ENCODE measurements around the gene GPRC5D.

DNA sequence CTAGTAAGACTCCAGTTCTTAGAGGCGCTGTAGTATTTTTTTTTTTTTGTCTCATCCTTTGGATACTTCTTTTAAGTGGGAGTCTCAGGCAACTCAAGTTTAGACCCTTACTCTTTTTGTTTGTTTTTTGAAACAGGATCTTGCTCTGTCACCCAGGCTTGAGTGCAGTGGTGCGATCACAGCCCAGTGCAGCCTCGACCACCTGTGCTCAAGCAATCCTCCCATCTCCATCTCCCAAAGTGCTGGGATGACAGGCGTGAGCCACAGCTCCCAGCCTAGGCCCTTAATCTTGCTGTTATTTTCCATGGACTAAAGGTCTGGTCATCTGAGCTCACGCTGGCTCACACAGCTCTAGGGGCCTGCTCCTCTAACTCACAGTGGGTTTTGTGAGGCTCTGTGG lies 39.3 kb downstream of the GPRC5D start:
- TF ChIP-seq, protein P1, sequence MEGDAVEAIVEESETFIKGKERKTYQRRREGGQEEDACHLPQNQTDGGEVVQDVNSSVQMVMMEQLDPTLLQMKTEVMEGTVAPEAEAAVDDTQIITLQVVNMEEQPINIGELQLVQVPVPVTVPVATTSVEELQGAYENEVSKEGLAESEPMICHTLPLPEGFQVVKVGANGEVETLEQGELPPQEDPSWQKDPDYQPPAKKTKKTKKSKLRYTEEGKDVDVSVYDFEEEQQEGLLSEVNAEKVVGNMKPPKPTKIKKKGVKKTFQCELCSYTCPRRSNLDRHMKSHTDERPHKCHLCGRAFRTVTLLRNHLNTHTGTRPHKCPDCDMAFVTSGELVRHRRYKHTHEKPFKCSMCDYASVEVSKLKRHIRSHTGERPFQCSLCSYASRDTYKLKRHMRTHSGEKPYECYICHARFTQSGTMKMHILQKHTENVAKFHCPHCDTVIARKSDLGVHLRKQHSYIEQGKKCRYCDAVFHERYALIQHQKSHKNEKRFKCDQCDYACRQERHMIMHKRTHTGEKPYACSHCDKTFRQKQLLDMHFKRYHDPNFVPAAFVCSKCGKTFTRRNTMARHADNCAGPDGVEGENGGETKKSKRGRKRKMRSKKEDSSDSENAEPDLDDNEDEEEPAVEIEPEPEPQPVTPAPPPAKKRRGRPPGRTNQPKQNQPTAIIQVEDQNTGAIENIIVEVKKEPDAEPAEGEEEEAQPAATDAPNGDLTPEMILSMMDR (IDR thresholded peaks at IDR 0.05; ENCODE audit: low read length): no peak
- no peak for TF ChIP-seq EZH2 (IDR thresholded peaks at IDR 0.05; ENCODE audit: borderline replicate concordance, low read length)
